ENCODE measurements around the gene PDK2. TPM values are rescaled to one million over a fixed set of nuclear protein-coding genes. Genes with fewer than 3 reads are reported as not detected.

The PDK2 gene
- total and polyA plus RNA-seq, 10 of the 15 experiments (the other 5 are each of a cell fraction or from before 2014, with no cell fraction given): 0.98 to 22.6 (median 12.3) TPM

DNA sequence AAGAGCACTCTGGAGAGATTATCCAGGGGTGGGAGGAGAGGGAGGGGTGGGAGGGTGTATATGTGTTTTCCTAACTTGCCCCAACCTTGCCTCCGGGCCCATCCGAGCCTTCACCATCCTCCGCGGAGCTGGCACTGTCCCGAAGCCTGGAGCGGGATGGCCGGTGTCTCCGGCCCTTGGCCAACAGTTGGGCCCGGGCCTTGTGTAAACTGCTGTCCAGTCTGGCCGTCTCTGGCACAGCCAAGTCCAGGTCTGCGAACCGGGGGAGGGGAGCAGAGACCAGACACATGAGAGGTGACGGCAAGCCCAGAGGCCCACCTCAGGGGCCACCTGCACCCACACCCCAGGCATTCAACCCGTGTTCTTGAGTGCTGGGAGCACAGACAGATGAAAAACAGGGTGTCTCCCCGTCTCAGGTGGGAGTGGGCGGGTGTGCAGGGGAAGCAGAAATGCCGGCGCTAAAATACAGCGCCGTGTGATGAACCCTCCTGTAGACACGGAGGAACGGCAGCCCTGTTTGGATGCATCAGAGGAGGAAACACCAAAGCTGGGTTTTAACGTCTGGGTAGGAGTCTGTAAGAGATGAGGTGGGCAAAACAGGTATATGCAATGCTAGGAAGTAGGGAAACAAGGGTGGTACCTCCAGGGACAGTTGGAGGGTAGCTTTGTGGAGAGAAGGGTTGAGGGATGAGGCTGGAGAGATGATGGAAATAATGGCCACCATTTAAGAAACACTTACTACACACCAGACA, 23.1 kb downstream of the PDK2 start:
- H3K27me3 ChIP-seq (replicated peaks in 1 of 2; ENCODE audit: control insufficient read depth in 2 of 2, insufficient read depth in 2 of 2, low read length in 1 of 2): peaks cover 6 to 7% of the 10 kb centered on the region in 2 experiments; a peak in 3 of 4 replicates
- POLR2A ChIA-PET: interaction anchor here (1.1 kb wide), 1 partner anchor 45 kb away, joined by 3 read pairs; no protein-coding TSS in a partner anchor
- no peak overlapping the region for H3K9ac ChIP-seq (ENCODE audit: control insufficient read depth, insufficient read depth, low read length)
- ATAC-seq: no peak
- SMC1A ChIA-PET (ENCODE audit: uncharacterized antibody, unreplicated experiment): interaction anchor here (1.3 to 1.9 kb wide), 4 partner anchors 21 to 79 kb away, joined by 3 to 6 read pairs (median 4); no protein-coding TSS in a partner anchor
- RAD21 ChIA-PET (ENCODE audit: unreplicated experiment): interaction anchor here (0.6 to 1.5 kb wide), 5 partner anchors 12 to 82 kb away, joined by 3 to 4 read pairs (median 3); partner anchors contain the start of gene SAMD14
- intact Hi-C loops (cut with micrococcal nuclease; ENCODE audit: unreplicated experiment) (no loop called here), in situ Hi-C loops (cut with MboI) (no loop called here)
- no peak overlapping the region for H2AFZ ChIP-seq (ENCODE audit: control insufficient read depth, low read depth, low read length)
- H3K36me3 ChIP-seq (ENCODE audit: control insufficient read depth in 2 of 2, insufficient read depth in 2 of 2, low read length in 1 of 2): no peaks in the 10 kb centered on the region
- no peak for DNase-seq (ENCODE audit: low read depth, low spot score)
- H3K4me3 ChIP-seq: no peak overlapping the region
- no peak overlapping the region for H3K27ac ChIP-seq (ENCODE audit: control insufficient read depth, insufficient read depth)
- 70% methylated on average over 21 of the region's 23 CpGs for WGBS (ENCODE audit: insufficient coverage, insufficient replicate concordance, low lambda C conversion rate, missing lambda C conversion rate)
- no peak for FAIRE-seq
- H4K20me1 ChIP-seq (ENCODE audit: control insufficient read depth, insufficient read depth): no peaks in the 10 kb centered on the region
- TF ChIP-seq RB1 (IDR thresholded peaks at IDR 0.05; ENCODE audit: borderline replicate concordance) (no peak), BCL11A (IDR thresholded peaks at IDR 0.05; ENCODE audit: low read depth, low read length) (no peak), RAD51 (IDR thresholded peaks at IDR 0.05) (no peak), RUNX3 (IDR thresholded peaks at IDR 0.05; ENCODE audit: low read length) (no peak), EGR1 (IDR thresholded peaks at IDR 0.05; ENCODE audit: borderline replicate concordance in 1 of 2, low read depth in 2 of 2, low read length in 2 of 2) (no peak), ETV6 (conservative IDR thresholded peaks at IDR 0.05 in 1 of 2, IDR thresholded peaks at IDR 0.05 in 1 of 2; ENCODE audit: borderline replicate concordance in 1 of 2, low read depth in 1 of 2) (no peak)
- TF ChIP-seq, protein P1, sequence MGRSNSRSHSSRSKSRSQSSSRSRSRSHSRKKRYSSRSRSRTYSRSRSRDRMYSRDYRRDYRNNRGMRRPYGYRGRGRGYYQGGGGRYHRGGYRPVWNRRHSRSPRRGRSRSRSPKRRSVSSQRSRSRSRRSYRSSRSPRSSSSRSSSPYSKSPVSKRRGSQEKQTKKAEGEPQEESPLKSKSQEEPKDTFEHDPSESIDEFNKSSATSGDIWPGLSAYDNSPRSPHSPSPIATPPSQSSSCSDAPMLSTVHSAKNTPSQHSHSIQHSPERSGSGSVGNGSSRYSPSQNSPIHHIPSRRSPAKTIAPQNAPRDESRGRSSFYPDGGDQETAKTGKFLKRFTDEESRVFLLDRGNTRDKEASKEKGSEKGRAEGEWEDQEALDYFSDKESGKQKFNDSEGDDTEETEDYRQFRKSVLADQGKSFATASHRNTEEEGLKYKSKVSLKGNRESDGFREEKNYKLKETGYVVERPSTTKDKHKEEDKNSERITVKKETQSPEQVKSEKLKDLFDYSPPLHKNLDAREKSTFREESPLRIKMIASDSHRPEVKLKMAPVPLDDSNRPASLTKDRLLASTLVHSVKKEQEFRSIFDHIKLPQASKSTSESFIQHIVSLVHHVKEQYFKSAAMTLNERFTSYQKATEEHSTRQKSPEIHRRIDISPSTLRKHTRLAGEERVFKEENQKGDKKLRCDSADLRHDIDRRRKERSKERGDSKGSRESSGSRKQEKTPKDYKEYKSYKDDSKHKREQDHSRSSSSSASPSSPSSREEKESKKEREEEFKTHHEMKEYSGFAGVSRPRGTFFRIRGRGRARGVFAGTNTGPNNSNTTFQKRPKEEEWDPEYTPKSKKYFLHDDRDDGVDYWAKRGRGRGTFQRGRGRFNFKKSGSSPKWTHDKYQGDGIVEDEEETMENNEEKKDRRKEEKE (IDR thresholded peaks at IDR 0.05): no peak
- no TSS peak for BruUV-seq (replicated peaks)
- no peaks in the 10 kb centered on the region for H3K79me2 ChIP-seq (ENCODE audit: control insufficient read depth, insufficient read depth, low read length)
- CTCF ChIA-PET: interaction anchor here (1.3 to 2.2 kb wide), 4 partner anchors 24 to 82 kb away, joined by 3 to 10 read pairs (median 6); no protein-coding TSS in a partner anchor
- H3K9me3 ChIP-seq (replicated peaks; ENCODE audit: control insufficient read depth, insufficient read depth, low read length): no peaks in the 10 kb centered on the region
- H3K4me2 ChIP-seq (ENCODE audit: control insufficient read depth, insufficient read depth): no peak overlapping the region
- no peaks in the 10 kb centered on the region for H3K4me1 ChIP-seq (ENCODE audit: control insufficient read depth, insufficient read depth, low read length)
